Measurements from ENCODE around the gene LECT2. TPM values are rescaled to one million over a fixed set of nuclear protein-coding genes. Genes with fewer than 3 reads are reported as not detected.

LECT2 gene
- total RNA-seq (2014; rRNA removed; shearing (Covaris generic)), result not detected in 2 replicates

DNA sequence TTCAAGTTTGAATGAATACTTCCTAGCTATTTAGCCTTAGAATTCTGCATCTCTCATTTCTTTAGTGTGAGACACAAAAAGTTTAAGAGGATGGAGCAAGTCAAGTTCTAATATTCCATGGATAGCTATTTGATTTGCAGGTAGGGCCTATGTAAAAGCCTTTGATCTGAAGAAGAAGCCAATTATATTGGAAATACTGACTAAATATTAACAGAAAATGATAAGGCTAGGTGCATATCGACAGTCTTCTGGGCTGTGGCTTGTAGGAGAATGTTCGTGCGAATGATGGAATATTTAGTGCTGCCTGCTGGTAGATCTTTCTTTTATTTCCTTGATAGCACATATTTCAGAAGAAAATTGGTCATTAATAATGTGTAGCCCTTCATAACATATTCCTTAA, at the start of gene LECT2:
Gene LECT2, minus strand, starts transcription at position 85 of the 400 bp plus-strand sequence. CDS start 150 bp downstream, outside the sequence.
- no peak for DNase-seq (ENCODE audit: low read depth)

DNA sequence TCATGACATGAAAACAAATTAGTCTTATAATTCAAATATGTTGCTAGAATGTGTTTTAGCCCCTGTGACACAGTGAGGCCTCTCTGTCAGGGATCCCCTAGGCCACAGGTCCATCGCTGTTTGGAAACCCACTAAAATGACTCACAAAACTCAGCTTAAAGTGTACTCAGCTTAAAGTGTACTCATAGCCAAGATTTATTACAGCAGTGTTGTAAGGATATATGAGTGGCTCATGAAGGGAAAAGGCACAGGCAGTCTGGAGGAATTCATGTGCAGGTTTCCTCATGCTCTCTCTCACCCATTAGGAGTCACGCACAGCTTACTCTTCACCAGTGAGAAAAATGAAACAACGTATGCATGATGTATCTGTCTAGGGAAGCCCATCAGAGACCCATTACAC, 49.7 kb upstream of the LECT2 start:
- peak; percentile 74 for DNase-seq (ENCODE audit: low read depth)

DNA sequence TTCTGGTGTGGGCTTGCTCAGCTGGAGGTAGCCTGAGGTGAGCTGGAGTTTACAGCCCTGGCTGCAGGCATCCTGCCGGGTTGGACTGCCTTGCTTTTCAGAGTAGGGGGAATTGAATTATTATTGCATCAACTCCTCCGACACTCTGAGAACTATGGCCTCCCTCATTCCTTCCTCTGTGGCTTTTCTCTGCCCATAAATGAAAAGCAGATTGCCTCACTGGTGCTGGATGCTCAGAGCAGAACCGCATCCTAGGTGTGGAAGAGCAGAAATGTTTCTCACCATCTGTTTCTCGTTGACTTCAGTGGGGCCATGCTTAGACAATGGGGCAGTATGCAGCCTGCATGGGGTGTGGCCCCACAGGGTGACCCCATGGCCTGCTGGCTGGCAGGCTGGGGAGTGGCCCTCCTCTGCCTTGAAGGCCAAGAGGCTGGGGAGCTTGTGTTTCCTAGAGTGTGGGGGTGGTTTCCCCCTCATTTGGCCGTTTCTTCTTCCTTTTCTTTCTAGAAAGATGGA, 46.7 kb upstream of the LECT2 start:
- no peak for DNase-seq (ENCODE audit: low read depth)

DNA sequence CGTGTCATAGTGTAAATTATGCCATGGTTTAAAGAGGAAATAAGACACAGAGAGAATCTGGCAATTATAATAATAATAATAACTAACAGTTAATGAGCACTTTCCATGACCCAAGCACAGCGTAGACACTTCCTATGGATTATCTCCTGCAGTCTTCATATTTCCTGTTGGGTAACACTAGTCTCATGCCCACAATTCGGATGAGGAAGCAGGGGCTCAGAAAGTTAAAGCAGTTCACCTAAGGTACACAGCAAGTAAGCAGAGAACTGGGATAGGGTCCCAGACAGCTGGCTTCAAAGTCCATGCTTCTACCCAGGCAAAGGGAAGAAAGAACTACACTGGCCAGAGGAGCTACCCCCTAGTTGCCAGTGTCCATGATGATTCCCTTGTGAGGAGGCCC, 46.1 kb upstream of the LECT2 start:
- DNase-seq (ENCODE audit: low read depth), result no peak

DNA sequence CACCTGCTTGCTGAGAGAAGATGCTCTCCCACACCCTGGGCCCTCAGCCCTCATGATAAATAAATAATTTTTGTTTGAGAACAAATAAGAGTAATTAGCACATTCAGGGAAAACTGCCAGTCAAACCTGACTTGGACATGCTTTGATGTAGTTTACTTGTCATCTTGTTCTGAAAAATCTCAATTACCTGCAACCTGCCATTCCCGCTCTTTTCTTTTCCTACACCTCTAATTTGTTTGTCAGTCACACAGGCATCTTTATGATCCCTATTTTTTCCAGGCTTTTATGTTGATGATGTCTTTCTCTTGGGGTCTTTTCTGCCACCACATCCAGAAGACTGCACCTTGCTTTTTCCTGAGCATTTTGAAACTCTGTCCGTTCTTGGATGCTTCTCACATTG, 45.4 kb upstream of the LECT2 start:
- DNase-seq (ENCODE audit: low read depth), result no peak

DNA sequence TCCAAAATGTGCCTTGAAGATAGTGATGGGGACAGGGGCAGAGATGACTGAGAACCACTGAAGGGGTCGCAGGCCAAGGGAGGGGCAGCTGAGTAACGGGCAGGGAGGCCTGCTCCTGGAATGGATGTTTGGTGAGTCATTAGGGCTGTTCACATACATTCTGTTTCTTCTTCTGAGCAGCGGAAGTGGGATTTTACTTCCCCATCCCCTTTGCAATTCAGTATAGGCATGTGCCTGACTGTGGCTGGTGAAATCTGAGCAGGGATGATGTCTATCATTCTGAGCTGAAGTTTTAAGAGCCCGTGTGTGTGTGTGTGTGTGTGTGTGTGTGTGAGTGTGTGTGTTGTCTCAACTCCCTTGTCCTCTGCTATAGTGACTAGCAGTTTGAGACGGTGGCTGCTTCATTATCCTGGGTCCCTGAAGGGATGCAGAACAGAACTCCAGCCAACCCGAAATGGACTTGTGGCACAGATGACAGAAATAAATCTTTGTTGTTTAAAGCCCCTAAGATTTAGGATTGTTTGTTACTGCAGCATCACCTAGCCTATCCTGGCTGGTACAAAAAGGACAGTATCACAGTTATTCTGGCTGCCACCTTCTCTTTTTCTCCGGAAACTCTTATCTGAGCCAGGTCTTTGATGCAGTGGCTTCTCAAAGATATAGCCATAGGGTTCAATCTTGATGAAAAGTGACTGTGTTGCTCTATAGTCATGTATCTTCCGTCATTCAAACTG, 44.8 kb upstream of the LECT2 start:
- DNase-seq (ENCODE audit: low read depth), result peak; percentile 85

DNA sequence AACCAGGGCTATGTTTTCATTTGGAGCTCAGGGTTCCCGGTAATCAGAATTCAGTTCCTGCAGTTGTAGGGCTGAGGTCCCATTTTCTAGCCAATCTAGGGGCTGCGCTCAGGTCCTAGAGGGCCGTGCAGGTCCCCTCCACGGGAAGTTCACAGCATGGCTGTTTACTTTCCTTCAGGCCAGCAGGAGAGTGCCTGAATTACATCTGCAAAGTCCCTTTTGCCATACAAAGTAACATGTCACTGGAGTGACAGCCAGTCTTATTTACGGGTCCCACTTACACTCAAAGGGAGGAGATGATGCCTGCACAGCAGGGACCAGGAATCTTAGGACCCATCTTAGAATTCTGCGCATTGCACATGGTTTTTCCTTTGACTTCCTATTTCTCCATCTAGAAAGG, 44.1 kb upstream of the LECT2 start:
- DNase-seq (ENCODE audit: low read depth), result no peak

DNA sequence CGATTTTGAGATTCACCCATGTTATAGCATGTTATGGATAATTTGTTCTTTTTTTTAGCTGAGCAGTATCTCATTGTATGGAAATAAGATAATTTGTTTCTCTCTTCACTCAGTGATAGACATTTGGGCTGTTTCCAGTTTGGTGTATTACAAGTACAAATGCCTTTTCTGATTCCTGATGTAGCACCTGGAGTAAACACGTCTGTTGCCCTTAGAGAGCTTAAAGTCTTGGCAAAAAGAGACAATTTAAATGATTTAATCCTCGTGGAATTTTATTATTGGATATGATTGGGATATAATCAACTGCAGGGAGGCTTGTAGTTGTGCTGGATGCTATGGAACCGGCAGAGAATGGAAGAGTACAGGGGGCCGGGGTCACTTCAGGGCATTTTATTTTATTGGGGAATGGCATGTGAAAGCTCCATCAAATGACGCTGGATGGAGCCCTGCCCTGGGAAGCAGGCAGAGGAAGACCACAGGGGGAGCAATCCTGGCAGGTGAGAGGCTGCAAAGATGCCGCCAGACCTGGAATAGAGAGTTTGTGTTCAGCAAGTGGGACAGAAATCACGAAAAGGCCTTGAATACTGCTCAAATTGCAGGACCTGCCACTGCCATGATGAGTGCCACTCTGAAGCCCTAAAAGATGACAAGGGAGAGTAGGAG, 43.0 kb upstream of the LECT2 start:
- DNase-seq (ENCODE audit: low read depth), result no peak

DNA sequence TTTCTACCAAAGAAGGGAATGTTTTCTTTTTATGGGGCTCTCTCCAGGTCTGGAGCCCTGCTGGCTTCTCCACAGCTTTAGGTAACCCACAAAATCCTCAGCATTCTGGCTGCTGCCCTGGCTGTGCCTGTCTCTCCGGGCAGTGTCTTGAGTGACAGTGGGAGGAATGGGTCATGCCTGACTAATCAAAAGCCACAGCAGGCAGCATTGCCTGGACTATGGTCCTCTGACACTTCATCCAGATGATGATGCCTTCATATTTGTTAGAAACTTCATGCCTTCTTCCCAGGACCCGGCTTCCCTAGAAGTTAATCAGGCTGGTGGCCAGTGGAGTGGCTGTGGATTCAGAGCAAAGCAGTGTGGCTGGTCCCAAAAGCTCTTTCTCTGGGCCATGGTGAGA, 41.8 kb upstream of the LECT2 start:
- peak; percentile 86 for DNase-seq (ENCODE audit: low read depth)

DNA sequence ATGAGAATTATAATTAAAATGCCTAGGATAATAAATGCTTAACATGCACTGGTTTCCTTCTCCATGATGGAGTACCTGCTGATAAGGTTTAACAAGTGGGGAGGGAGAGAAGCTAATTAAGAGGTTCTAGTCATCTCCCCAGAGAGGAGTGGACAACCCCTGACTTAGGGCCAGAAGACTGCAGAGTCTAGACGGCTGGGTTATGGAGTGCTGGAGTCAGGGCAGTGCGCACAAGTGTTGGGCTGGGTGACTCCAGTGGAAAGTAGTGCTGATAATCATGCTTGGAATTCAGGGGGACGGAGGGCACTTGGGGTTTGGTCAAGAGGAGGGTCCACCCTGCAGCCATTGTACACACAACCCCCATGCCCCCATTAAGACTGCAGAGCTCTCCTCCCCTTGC, 41.2 kb upstream of the LECT2 start:
- peak; percentile 24 for DNase-seq (ENCODE audit: low read depth)

DNA sequence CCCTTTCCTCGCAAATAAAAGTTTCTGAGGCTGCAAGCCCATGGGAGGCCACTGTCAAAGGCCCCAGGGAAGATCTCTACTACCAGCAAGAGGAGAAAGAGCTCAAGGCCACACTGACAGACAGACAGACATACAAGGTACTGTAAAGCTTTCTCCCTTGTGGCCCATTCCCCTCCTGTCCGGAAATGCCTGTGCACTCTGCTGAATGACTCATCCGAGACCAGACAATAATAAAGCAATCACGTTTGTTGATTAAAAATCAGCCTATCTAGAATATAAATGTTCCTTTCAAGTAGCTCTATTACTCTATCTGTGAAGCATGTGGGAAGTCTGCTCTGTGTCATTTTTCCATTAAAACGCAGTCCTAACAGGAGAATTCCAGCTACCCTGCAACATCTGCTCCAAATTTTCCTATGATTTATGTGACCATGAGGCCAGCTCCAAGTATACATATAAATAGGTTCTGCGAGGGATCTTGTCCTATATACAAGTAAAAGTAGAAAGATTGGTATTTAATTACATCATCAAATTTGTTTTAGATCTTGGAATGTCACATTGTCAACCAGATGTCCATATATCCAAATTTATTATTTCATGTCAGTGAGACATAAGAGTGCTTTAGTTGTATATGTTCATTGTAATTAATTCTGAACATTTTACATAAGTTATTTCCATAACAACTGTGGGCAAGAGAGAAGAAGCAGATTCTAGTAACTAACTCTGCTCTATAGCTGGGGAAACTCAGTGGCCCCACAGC, 39.3 kb upstream of the LECT2 start:
- DNase-seq (ENCODE audit: low read depth), result peak; percentile 82

DNA sequence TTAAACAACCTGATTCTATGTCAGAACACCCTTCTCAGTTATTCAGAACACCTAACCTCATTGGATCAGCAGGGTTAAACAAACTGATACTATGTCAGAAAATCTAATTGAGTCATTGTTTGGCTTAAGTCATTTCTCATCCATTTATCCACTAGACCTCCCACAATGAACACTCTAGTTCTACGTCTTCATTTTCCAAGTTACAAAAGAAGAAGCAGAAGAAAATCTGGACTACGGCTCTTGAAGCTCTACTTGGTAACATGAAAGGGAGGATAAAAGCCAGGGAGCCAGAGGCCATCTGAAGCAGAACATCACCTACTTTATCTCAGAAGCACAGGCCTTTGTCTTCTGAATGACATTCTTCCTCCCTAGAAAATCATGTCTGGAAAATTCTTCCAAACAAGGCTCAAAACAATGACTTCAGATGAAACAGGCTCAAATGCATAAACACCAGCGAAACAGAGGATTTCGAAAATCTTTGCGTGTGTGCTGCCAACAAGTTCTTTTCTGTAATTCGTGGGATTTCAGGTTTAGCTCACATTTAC, 38.6 kb upstream of the LECT2 start:
- peak; percentile 59 for DNase-seq (ENCODE audit: low read depth)

DNA sequence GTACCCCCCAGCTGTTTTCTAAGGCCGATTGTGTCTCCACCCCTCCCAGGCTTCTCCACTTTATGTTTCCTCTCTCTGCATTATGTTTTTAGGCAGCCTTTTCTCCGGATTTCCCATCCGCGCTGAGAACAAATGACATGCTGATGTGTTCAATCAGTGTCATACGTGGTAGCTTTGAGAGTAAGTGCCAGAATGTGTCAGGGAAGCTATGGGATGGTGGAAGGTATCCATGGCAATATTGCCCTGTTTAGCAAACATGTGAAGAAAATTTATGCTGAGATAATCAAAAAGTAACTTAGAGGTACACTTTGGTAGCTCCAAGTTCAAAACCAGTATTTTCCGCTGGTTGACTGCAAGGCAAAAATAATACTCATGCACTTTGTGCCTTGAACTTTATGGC, 36.6 kb upstream of the LECT2 start:
- no peak for DNase-seq (ENCODE audit: low read depth)

DNA sequence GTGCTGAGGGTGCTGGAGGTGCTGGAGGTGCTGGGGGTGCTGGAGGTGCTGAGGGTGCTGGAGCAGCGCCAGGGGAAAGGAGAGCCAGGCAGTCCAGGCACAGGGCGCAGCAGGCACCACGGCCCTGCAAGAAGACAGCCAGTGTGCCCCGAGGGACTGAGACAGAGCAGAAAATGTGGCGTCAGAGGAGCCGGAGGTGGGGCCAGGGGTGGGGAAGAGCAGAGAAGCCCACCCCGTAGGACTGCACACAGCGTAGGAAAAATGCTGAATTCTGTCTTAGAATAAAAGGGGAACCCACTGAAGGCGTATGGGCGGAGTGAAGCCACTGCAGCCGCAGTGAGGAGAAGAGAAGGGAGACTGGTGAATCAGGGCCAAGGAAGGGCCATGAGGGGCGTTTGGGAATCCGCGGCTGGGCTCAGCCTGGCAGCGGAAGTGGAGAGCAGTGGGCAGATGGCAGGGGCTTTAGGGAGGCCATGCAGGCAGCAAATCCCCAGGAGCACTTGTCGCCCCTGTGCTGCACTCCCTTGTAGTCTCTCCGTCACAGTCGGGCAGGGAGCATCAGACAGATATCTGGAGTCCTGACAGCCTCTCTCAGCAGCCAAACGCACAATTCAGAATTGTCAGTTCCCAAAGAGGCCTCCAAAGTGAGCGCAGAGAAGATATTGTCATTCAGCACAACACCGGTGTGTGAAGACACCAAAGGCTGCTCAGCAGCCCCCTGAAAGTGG, 35.9 kb upstream of the LECT2 start:
- DNase-seq (ENCODE audit: low read depth), result no peak

DNA sequence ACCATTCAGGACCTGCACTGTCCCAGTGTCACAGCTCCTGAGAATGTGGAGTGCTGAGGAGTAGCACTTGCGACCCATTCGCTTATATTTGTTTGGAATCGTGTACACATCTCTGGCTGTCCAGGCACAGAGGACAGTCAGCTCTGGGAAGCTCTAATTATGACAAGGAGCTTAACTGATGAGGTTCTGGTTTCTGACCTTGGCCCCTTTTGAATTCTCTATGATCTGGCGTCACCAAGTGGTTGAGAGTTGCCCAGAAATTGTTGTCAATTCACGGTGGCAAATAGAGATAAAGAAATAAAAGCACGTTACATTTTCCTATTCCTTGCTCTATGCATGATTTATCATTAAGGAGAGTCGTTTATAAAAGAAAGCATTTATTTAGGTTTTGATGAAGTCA, 34.9 kb upstream of the LECT2 start:
- DNase-seq (ENCODE audit: low read depth), result no peak

DNA sequence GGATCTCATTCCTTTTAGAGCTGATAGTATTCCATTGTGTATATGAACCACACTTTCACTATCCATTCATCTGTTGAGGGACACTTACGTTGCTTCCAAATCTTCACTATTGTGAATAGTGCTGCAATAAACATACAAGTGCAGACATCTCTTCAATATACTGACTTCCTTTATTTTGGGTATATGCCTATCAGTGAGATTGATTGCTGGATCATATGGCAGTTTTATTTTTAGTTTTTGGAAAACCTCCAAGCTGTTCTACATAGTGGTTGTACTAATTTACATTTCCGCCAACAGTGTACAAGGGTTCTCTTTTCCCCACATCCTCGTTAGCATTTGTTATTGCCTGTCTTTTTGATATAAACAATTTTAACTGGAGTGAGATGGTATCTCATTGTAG, 33.8 kb upstream of the LECT2 start:
- DNase-seq (ENCODE audit: low read depth), result no peak

DNA sequence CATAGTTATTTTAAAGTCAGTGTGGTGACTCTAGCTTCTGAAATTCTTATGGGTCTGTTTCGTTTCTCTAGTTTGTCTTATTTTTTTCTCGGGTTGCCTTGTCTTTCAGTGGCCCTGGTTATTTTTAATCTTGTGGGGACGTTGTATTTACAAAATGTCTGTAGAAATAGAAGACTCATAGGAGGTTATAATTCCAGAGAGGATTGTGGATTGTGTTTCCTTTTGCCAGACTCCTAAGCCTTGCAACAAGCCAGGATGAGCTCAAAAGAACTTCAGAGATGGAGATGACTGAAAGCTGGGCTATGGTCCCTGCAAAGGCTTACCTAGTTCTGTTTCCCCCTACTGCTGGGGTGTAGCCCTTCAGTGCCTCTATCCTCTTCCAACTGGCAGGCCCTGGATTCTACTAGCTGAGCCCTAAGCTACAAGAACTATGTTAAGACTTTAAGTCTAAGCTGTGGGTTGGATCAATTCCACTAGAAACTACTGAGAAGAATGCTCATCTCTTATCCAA, 32.2 kb upstream of the LECT2 start:
- DNase-seq (ENCODE audit: low read depth), result no peak

DNA sequence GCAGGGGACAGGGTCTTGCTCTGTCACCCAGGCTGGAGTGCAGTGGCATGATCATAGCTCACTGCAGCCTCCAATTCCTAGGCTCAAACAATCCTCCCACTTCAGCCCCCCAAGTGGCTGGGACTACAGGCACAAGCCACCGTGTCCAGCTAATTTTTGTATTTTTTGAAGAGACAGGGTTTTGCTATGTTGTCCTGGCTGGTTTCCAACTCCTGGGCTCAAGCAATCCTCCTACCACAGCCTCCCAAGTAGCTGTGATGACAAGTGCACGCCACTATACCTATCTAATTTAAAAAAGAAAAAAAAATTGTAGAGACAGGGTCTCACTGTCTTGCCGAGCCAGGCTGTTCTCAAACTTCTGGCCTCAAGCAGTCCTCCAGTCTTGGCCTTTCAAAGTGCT, 31.6 kb upstream of the LECT2 start:
- DNase-seq (ENCODE audit: low read depth), result no peak

DNA sequence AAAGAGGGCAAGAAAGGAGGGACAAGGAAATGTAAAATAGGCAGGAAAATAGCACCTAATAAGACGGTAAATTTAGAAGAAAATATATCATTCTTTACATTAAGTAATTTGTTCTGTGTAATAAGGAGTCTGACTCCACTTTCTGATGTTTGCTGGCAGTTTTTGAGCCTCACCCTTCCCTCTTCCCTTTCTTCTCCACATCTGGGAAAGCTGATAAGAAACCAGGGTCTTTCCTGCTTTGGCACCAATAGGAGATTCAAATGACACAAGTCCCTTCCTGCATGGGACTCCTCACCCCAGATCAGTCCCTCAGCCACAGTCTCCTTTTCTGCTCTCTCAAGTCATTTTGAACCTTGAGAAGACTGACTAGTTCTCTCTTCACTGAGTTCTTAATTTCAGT, 31.2 kb upstream of the LECT2 start:
- no peak for DNase-seq (ENCODE audit: low read depth)

DNA sequence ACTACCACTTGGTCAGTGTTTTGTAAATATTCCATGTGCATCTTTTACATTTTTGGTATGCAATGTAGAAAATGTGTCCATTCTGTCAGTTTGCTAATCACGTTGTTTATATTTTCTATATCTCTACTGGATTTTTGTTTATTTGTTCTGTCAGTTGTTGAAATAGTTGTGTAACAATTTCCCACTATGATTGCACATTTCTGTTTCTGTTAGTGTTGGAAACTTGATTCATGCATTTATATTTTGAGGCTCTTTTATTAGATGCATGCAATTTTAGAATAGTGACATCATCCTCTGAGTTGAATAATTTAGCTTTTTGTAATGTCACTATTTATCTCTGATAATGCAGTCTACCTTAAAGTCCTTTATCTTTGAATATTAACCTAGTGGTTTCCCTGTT, 25.8 kb upstream of the LECT2 start:
- peak; percentile 22 for DNase-seq (ENCODE audit: low read depth)

DNA sequence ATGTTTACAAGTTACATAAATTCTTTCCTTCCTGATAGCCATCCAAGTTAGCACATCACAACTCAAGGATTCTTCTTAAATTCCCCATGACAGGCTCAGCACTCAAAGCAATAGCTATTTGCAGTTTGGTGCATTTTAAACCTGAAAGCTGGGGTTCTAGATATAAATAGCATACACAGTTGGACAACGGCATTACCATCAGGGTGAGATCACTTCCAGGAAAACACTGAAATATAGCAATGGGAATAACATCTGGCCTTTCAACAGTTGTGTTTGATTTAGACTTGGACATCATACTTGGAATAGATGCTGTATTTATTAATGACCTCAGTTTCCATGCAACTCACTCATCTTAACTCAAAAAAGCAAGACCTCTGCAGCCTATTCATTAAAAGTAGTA, 24.7 kb upstream of the LECT2 start:
- no peak for DNase-seq (ENCODE audit: low read depth)

Data from M059J (cell line).